MM.1S (cell line): ENCODE results near the gene TMEM232.
"Not testable (repeated sequence)": the region's sequence is repeated elsewhere in the genome, so short reads cannot be mapped to it uniquely, and the experiment has no call there.

ENCODE experiments used
- DNase-seq: peaks from one replicate; pipeline ENCODE4 v3.0.0-alpha.2; 2015
- H2AFZ ChIP-seq: fragments of 300-600 bp; sonication (generic); 2 replicates; pipeline ENCODE4 v1.6.0; 2016; ENCODE audit warnings: antibody characterized with exemption, low read length
- H3F3A ChIP-seq: fragments of 300-600 bp; sonication (generic); 2 replicates; pipeline ENCODE4 v1.6.1; 2016; ENCODE audit warnings: mild to moderate bottlenecking, antibody characterized with exemption, low read length, moderate library complexity, mixed read lengths; ENCODE audit not compliant: insufficient read depth
- H3K27ac ChIP-seq: fragments of 300-600 bp; sonication (generic); 2 replicates; pipeline ENCODE4 v1.5.1; 2016; ENCODE audit warnings: mild to moderate bottlenecking, low read length
- H3K27me3 ChIP-seq: fragments of 300-600 bp; sonication (generic); replicated peaks from 2 replicates; pipeline ENCODE4 v1.6.0; 2016; ENCODE audit warnings: low read length; ENCODE audit not compliant: insufficient read depth
- H3K36me3 ChIP-seq: fragments of 300-600 bp; sonication (generic); replicated peaks from 2 replicates; pipeline ENCODE4 v1.6.1; 2016; ENCODE audit warnings: mild to moderate bottlenecking, low read length, mixed read lengths; ENCODE audit not compliant: insufficient read depth
- H3K4me1 ChIP-seq: fragments of 300-600 bp; sonication (generic); 2 replicates; pipeline ENCODE4 v1.6.1; 2016; ENCODE audit warnings: low read length, mixed read lengths
- H3K4me2 ChIP-seq: fragments of 300-600 bp; sonication (generic); 2 replicates; pipeline ENCODE4 v1.6.0; 2016; ENCODE audit warnings: low read depth, low read length
- H3K4me3 ChIP-seq: fragments of 300-600 bp; sonication (generic); 2 replicates; pipeline ENCODE4 v1.5.1; 2016; ENCODE audit warnings: low read length, mixed read lengths
- H3K79me2 ChIP-seq: fragments of 300-600 bp; sonication (generic); 2 replicates; pipeline ENCODE4 v1.6.1; 2016; ENCODE audit warnings: mixed run types, low read length, mixed read lengths
- H3K9ac ChIP-seq: fragments of 300-600 bp; sonication (generic); 2 replicates; pipeline ENCODE4 v1.6.1; 2016; ENCODE audit warnings: low read length, mixed read lengths
- H3K9me2 ChIP-seq: fragments of 300-600 bp; sonication (generic); replicated peaks from 2 replicates; pipeline ENCODE4 v1.6.1; 2016; ENCODE audit warnings: mild to moderate bottlenecking, low read length, mixed read lengths; ENCODE audit not compliant: insufficient read depth
- H3K9me3 ChIP-seq: fragments of 300-600 bp; sonication (generic); replicated peaks from 2 replicates; pipeline ENCODE4 v1.6.1; 2016; ENCODE audit warnings: mild to moderate bottlenecking, low read length, mixed read lengths; ENCODE audit not compliant: insufficient read depth
- H4K20me1 ChIP-seq: fragments of 300-600 bp; sonication (generic); 2 replicates; pipeline ENCODE4 v1.6.1; 2016; ENCODE audit warnings: mild to moderate bottlenecking, low read length, moderate library complexity, mixed read lengths; ENCODE audit not compliant: insufficient read depth
- CTCF ChIP-seq: fragments of 300-600 bp; sonication (generic); IDR thresholded peaks from 2 replicates; pipeline ENCODE4 v1.5.1; 2016; ENCODE audit warnings: antibody characterized with exemption, low read length, mixed read lengths
- EZH2 ChIP-seq: fragments of 300-600 bp; sonication (generic); optimal IDR thresholded peaks from 2 replicates; pipeline ENCODE3; 2017; ENCODE audit warnings: low read depth, mild to moderate bottlenecking, antibody characterized with exemption, low read length, mixed read lengths
- EZH2phosphoT487 ChIP-seq: fragments of 300-600 bp; sonication (generic); IDR thresholded peaks from 2 replicates; pipeline ENCODE4 v1.6.1; 2018; ENCODE audit warnings: antibody characterized with exemption, low read length

Gene TMEM232

GRCh38 chr5:110736753-110737152, 10.3 kb upstream of the TMEM232 start:
- H3K4me1 ChIP-seq, result 0 out of 2 replicates have a peak, but pooled peaks cover 5% of the 10 kb centered on the region
- 0 out of 2 replicates have a peak, but pooled peaks cover 3% of the 10 kb centered on the region for H3K27me3 ChIP-seq
- TF ChIP-seq EZH2phosphoT487 (no peak), CTCF (no peak), EZH2 (no peak)
- no peak for DNase-seq
- no peaks in the 10 kb centered on the region for H3K9me2 ChIP-seq
- peak overlapping the region; percentile 38; the same call in 1 of the 2 replicates for H3K4me2 ChIP-seq
- H3K27ac ChIP-seq, result no peak overlapping the region
- H4K20me1 ChIP-seq, result no peaks in the 10 kb centered on the region
- H3K9me3 ChIP-seq, result no peaks in the 10 kb centered on the region
- no peaks in the 10 kb centered on the region for H3K36me3 ChIP-seq
- H3K79me2 ChIP-seq, result peaks cover 28% of the 10 kb centered on the region
- no peak overlapping the region for H3K4me3 ChIP-seq
- no peaks in the 10 kb centered on the region for H3F3A ChIP-seq
- H2AFZ ChIP-seq, result 0 out of 2 replicates have a peak overlapping the region, but pooled peaks have one; percentile 7
- H3K9ac ChIP-seq, result no peak overlapping the region; the same call in 1 of the 2 replicates

- peaks cover 17% of the 10 kb centered on the region for H3K79me2 ChIP-seq
- no peak for DNase-seq
- no peaks in the 10 kb centered on the region for H3K9me2 ChIP-seq
- H3K4me2 ChIP-seq, result no peak overlapping the region
- H3K9me3 ChIP-seq, result no peaks in the 10 kb centered on the region
- 0 out of 2 replicates have a peak, but pooled peaks cover 3% of the 10 kb centered on the region for H3K27me3 ChIP-seq
- no peak overlapping the region for H3K27ac ChIP-seq
- H3K4me1 ChIP-seq, result 0 out of 2 replicates have a peak, but pooled peaks cover 5% of the 10 kb centered on the region
- no peak overlapping the region for H3K4me3 ChIP-seq
- H3K9ac ChIP-seq, result no peak overlapping the region
- no peaks in the 10 kb centered on the region for H3F3A ChIP-seq
- H3K36me3 ChIP-seq, result no peaks in the 10 kb centered on the region
- TF ChIP-seq EZH2 (no peak), CTCF (no peak), EZH2phosphoT487 (no peak)
- no peaks in the 10 kb centered on the region for H4K20me1 ChIP-seq
- H2AFZ ChIP-seq, result no peak overlapping the region
Observed at GRCh38 chr5:110735556-110735955, 9.1 kb upstream of the TMEM232 start.

GRCh38 chr5:110734101-110734500, 7.6 kb upstream of the TMEM232 start:
- no peak for DNase-seq
- Histone ChIP-seq H4K20me1 (no peaks in the 10 kb centered on the region), H3K36me3 (no peaks in the 10 kb centered on the region), H3K4me3 (no peak overlapping the region), H3F3A (no peaks in the 10 kb centered on the region), H3K4me1 (no peaks in the 10 kb centered on the region), H3K9me3 (no peaks in the 10 kb centered on the region), H3K79me2 (peaks cover 3% of the 10 kb centered on the region), H3K27me3 (0 out of 2 replicates have a peak, but pooled peaks cover 3% of the 10 kb centered on the region), H3K27ac (no peak overlapping the region), H3K9me2 (no peaks in the 10 kb centered on the region), H3K4me2 (no peak overlapping the region), H3K9ac (no peak overlapping the region), H2AFZ (no peak overlapping the region)
- TF ChIP-seq EZH2 (no peak), CTCF (no peak), EZH2phosphoT487 (no peak)

GRCh38 chr5:110731499-110731898, 5.0 kb upstream of the TMEM232 start:
- H3K4me1 ChIP-seq, H3K9me2 ChIP-seq, H2AFZ ChIP-seq, H3K27me3 ChIP-seq, H3K9me3 ChIP-seq, H3K4me2 ChIP-seq, DNase-seq, H3F3A ChIP-seq, H3K27ac ChIP-seq, H3K9ac ChIP-seq, H4K20me1 ChIP-seq, H3K4me3 ChIP-seq, H3K79me2 ChIP-seq, H3K36me3 ChIP-seq: not testable (repeated sequence)
